Measurements from ENCODE around the gene DAB2.

The DAB2 gene

DNA sequence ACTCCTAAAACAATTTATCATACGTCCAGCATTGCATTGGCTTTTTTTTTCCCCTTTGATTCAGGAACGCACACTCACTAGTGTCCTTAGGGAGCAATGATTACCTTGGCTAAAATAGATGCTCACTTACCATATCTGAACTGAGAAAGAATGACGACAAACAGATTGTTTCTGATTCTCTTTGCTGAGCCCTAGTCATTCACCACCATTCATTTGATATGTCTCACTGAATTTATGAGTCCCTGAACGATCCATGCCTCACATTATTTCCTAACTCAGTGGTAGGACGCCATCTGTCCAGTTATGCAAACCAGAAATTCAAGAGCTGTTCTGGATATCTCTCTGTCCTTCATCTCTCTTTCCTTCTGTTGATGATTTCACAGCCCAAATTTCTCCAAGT is 39.3 kb upstream of the DAB2 start:
- Histone ChIP-seq H3K27ac (ENCODE audit: low read depth, low read length) (no peak overlapping the region), H3K4me3 (ENCODE audit: low read depth in 1 of 5, low read length in 5 of 5) (no peak overlapping the region), H3K9me3 (ENCODE audit: control insufficient read depth in 5 of 5, low read length in 5 of 5) (no peaks in the 10 kb centered on the region), H3K36me3 (ENCODE audit: control insufficient read depth in 5 of 5, insufficient read depth in 5 of 5, low read length in 5 of 5) (no peaks in the 10 kb centered on the region), H3K27me3 (ENCODE audit: control insufficient read depth in 5 of 5, insufficient read depth in 4 of 5, low read length in 5 of 5) (no peaks in the 10 kb centered on the region), H3K9ac (ENCODE audit: low read length in 5 of 5) (no peak overlapping the region), H3K4me1 (ENCODE audit: control insufficient read depth in 5 of 5, insufficient read depth in 5 of 5, low read length in 5 of 5) (peaks cover 0 to 23% (median 8%) of the 10 kb centered on the region in 5 donors)

DNA sequence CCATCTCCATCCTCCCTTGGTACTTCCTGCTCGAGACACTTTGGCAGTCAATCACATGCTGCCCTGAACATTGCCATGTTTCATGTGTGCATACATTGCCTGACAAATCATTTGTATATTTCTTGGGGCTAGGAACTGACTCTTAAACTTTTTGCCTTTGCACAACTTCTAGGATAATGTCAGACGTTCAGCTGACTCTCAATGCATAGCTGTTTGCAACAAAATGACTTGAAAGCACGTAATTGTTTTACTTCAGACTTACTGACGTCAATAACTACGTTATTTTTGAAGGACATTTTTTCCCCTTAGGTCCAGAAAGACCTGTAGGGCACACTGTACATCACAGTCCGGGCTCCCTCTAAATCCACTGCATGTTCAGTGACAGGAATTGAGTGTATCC is 37.4 kb upstream of the DAB2 start:
- H3K9me3 ChIP-seq (ENCODE audit: control insufficient read depth in 5 of 5, low read length in 5 of 5): no peaks in the 10 kb centered on the region
- peaks cover 0 to 19% (median 6%) of the 10 kb centered on the region in 5 donors for H3K4me1 ChIP-seq (ENCODE audit: control insufficient read depth in 5 of 5, insufficient read depth in 5 of 5, low read length in 5 of 5)
- H3K27me3 ChIP-seq (ENCODE audit: control insufficient read depth in 5 of 5, insufficient read depth in 4 of 5, low read length in 5 of 5): no peaks in the 10 kb centered on the region
- H3K27ac ChIP-seq (ENCODE audit: low read depth, low read length): no peak overlapping the region
- H3K9ac ChIP-seq (ENCODE audit: low read length in 5 of 5): no peak overlapping the region
- H3K4me3 ChIP-seq (ENCODE audit: low read depth in 1 of 5, low read length in 5 of 5): no peak overlapping the region
- H3K36me3 ChIP-seq (ENCODE audit: control insufficient read depth in 5 of 5, insufficient read depth in 5 of 5, low read length in 5 of 5): no peaks in the 10 kb centered on the region

- Histone ChIP-seq H3K4me1 (ENCODE audit: control insufficient read depth in 5 of 5, insufficient read depth in 5 of 5, low read length in 5 of 5) (peaks cover 0 to 15% (median 5%) of the 10 kb centered on the region in 5 donors), H3K4me3 (ENCODE audit: low read depth in 1 of 5, low read length in 5 of 5) (no peak overlapping the region), H3K36me3 (ENCODE audit: control insufficient read depth in 5 of 5, insufficient read depth in 5 of 5, low read length in 5 of 5) (no peaks in the 10 kb centered on the region), H3K9ac (ENCODE audit: low read length in 5 of 5) (no peak overlapping the region), H3K9me3 (ENCODE audit: control insufficient read depth in 5 of 5, low read length in 5 of 5) (no peaks in the 10 kb centered on the region), H3K27me3 (ENCODE audit: control insufficient read depth in 5 of 5, insufficient read depth in 4 of 5, low read length in 5 of 5) (no peaks in the 10 kb centered on the region), H3K27ac (ENCODE audit: low read depth, low read length) (no peak overlapping the region)
Observed at GRCh38 chr5:39461007-39461682, 36.4 kb upstream of the DAB2 start.

DNA sequence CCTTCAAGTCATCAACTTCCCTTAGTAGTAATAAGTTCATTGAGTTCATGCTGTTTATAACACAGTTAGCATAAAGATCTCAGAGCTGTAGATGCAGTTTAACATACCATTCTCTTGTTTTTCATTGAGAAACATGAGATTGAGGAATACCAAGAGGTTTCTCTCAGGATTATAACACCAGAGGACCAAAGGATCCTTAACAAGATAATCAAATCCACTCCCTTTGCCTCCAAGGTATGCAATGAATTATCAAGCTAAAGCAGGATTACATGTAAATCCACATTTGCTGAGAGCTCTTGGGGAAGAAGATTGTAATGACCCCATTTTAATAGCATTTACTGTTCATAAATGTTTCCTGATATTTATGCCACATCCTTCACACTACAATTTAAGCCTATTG is 35.1 kb upstream of the DAB2 start:
- Histone ChIP-seq H3K9me3 (ENCODE audit: control insufficient read depth in 5 of 5, low read length in 5 of 5) (no peaks in the 10 kb centered on the region), H3K4me3 (ENCODE audit: low read depth in 1 of 5, low read length in 5 of 5) (no peak overlapping the region), H3K27ac (ENCODE audit: low read depth, low read length) (no peak overlapping the region), H3K9ac (ENCODE audit: low read length in 5 of 5) (no peak overlapping the region), H3K27me3 (ENCODE audit: control insufficient read depth in 5 of 5, insufficient read depth in 4 of 5, low read length in 5 of 5) (no peaks in the 10 kb centered on the region), H3K36me3 (ENCODE audit: control insufficient read depth in 5 of 5, insufficient read depth in 5 of 5, low read length in 5 of 5) (no peaks in the 10 kb centered on the region), H3K4me1 (ENCODE audit: control insufficient read depth in 5 of 5, insufficient read depth in 5 of 5, low read length in 5 of 5) (peaks cover 0 to 7% (median under 1%) of the 10 kb centered on the region in 5 donors)

GRCh38 chr5:39459071-39459470 is 34.3 kb upstream of the DAB2 start:
- H3K9ac ChIP-seq (ENCODE audit: low read length in 5 of 5): no peak overlapping the region
- H3K4me1 ChIP-seq (ENCODE audit: control insufficient read depth in 5 of 5, insufficient read depth in 5 of 5, low read length in 5 of 5): no peaks in the 10 kb centered on the region
- H3K27me3 ChIP-seq (ENCODE audit: control insufficient read depth in 5 of 5, insufficient read depth in 4 of 5, low read length in 5 of 5): no peaks in the 10 kb centered on the region
- no peak overlapping the region for H3K27ac ChIP-seq (ENCODE audit: low read depth, low read length)
- H3K9me3 ChIP-seq (ENCODE audit: control insufficient read depth in 5 of 5, low read length in 5 of 5): no peaks in the 10 kb centered on the region
- no peaks in the 10 kb centered on the region for H3K36me3 ChIP-seq (ENCODE audit: control insufficient read depth in 5 of 5, insufficient read depth in 5 of 5, low read length in 5 of 5)
- no peak overlapping the region for H3K4me3 ChIP-seq (ENCODE audit: low read depth in 1 of 5, low read length in 5 of 5)

- Histone ChIP-seq H3K4me3 (ENCODE audit: low read depth in 1 of 5, low read length in 5 of 5) (no peak overlapping the region), H3K9me3 (ENCODE audit: control insufficient read depth in 5 of 5, low read length in 5 of 5) (no peaks in the 10 kb centered on the region), H3K9ac (ENCODE audit: low read length in 5 of 5) (no peak overlapping the region), H3K27ac (ENCODE audit: low read depth, low read length) (no peak overlapping the region), H3K27me3 (ENCODE audit: control insufficient read depth in 5 of 5, insufficient read depth in 4 of 5, low read length in 5 of 5) (no peaks in the 10 kb centered on the region), H3K4me1 (ENCODE audit: control insufficient read depth in 5 of 5, insufficient read depth in 5 of 5, low read length in 5 of 5) (no peaks in the 10 kb centered on the region), H3K36me3 (ENCODE audit: control insufficient read depth in 5 of 5, insufficient read depth in 5 of 5, low read length in 5 of 5) (no peaks in the 10 kb centered on the region)
Observed at GRCh38 chr5:39455645-39456044, 30.9 kb upstream of the DAB2 start.

GRCh38 chr5:39453606-39454005 is 28.8 kb upstream of the DAB2 start:
- H3K36me3 ChIP-seq (ENCODE audit: control insufficient read depth in 5 of 5, insufficient read depth in 5 of 5, low read length in 5 of 5): no peaks in the 10 kb centered on the region
- no peaks in the 10 kb centered on the region for H3K4me1 ChIP-seq (ENCODE audit: control insufficient read depth in 5 of 5, insufficient read depth in 5 of 5, low read length in 5 of 5)
- H3K4me3 ChIP-seq (ENCODE audit: low read depth in 1 of 5, low read length in 5 of 5): no peak overlapping the region
- no peak overlapping the region for H3K9ac ChIP-seq (ENCODE audit: low read length in 5 of 5)
- no peaks in the 10 kb centered on the region for H3K27me3 ChIP-seq (ENCODE audit: control insufficient read depth in 5 of 5, insufficient read depth in 4 of 5, low read length in 5 of 5)
- H3K9me3 ChIP-seq (ENCODE audit: control insufficient read depth in 5 of 5, low read length in 5 of 5): no peaks in the 10 kb centered on the region
- no peak overlapping the region for H3K27ac ChIP-seq (ENCODE audit: low read depth, low read length)

DNA sequence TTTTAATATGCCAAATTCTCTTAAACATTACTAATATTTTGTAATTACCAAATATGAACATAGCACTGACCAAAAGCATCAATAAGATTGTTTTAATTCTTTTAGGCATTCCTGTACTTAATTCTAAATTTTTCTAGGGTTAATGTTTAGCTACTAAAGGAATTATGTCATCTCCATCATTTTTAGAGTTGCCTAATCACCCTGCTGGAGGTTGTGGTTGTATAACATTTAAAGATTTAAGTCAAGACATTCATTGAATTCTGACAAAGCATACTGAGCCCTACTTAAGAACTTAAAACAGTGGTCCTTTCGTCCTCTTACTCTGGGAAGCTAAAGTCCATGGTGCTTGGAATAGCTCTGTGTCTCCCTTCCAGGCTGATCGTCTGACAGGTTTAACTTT is 28.1 kb upstream of the DAB2 start:
- Histone ChIP-seq H3K36me3 (ENCODE audit: control insufficient read depth in 5 of 5, insufficient read depth in 5 of 5, low read length in 5 of 5) (no peaks in the 10 kb centered on the region), H3K27me3 (ENCODE audit: control insufficient read depth in 5 of 5, insufficient read depth in 4 of 5, low read length in 5 of 5) (no peaks in the 10 kb centered on the region), H3K9me3 (ENCODE audit: control insufficient read depth in 5 of 5, low read length in 5 of 5) (no peaks in the 10 kb centered on the region), H3K4me3 (ENCODE audit: low read depth in 1 of 5, low read length in 5 of 5) (no peak overlapping the region), H3K27ac (ENCODE audit: low read depth, low read length) (no peak overlapping the region), H3K9ac (ENCODE audit: low read length in 5 of 5) (no peak overlapping the region), H3K4me1 (ENCODE audit: control insufficient read depth in 5 of 5, insufficient read depth in 5 of 5, low read length in 5 of 5) (no peaks in the 10 kb centered on the region)

GRCh38 chr5:39451276-39451941 is 26.6 kb upstream of the DAB2 start:
- Histone ChIP-seq H3K27ac (ENCODE audit: low read depth, low read length) (no peak overlapping the region), H3K4me1 (ENCODE audit: control insufficient read depth in 5 of 5, insufficient read depth in 5 of 5, low read length in 5 of 5) (no peaks in the 10 kb centered on the region), H3K9me3 (ENCODE audit: control insufficient read depth in 5 of 5, low read length in 5 of 5) (no peaks in the 10 kb centered on the region), H3K27me3 (ENCODE audit: control insufficient read depth in 5 of 5, insufficient read depth in 4 of 5, low read length in 5 of 5) (no peaks in the 10 kb centered on the region), H3K36me3 (ENCODE audit: control insufficient read depth in 5 of 5, insufficient read depth in 5 of 5, low read length in 5 of 5) (no peaks in the 10 kb centered on the region), H3K4me3 (ENCODE audit: low read depth in 1 of 5, low read length in 5 of 5) (no peak overlapping the region), H3K9ac (ENCODE audit: low read length in 5 of 5) (no peak overlapping the region)

DNA sequence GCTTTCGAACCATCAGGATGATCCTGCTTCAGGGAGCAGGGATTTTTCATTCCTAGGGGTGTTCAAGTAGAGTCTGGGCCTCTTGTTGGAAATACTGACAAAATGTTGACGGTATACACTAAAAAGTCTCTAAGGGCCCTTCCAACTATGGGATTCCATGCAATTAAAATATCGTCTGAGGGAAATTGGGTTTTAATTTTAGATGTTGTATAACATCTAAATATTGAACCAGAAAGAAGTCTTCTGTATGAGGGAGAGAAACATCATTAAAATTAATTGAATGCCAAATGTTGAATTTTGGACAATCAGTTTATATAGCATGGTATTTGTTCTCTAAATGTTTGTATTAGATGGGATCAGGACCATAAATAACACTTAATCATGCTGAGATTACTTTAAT is 25.7 kb upstream of the DAB2 start:
- Histone ChIP-seq H3K9ac (ENCODE audit: low read length in 5 of 5) (no peak overlapping the region), H3K4me1 (ENCODE audit: control insufficient read depth in 5 of 5, insufficient read depth in 5 of 5, low read length in 5 of 5) (no peaks in the 10 kb centered on the region), H3K36me3 (ENCODE audit: control insufficient read depth in 5 of 5, insufficient read depth in 5 of 5, low read length in 5 of 5) (no peaks in the 10 kb centered on the region), H3K27me3 (ENCODE audit: control insufficient read depth in 5 of 5, insufficient read depth in 4 of 5, low read length in 5 of 5) (no peaks in the 10 kb centered on the region), H3K27ac (ENCODE audit: low read depth, low read length) (no peak overlapping the region), H3K4me3 (ENCODE audit: low read depth in 1 of 5, low read length in 5 of 5) (no peak overlapping the region), H3K9me3 (ENCODE audit: control insufficient read depth in 5 of 5, low read length in 5 of 5) (no peaks in the 10 kb centered on the region)
